A549 (cell line): ENCODE data around the gene IFI44L. TPM values are rescaled to one million over a fixed set of nuclear protein-coding genes. Genes with fewer than 3 reads are reported as not detected.

Experiments used
- ATAC-seq, 2 experiments: fragments of 200-7000 bp in 1 of 2; fragments of >200 bp in 1 of 2; cut with Nextera tagmentation in 1 of 2; cut with Tn5 transposase in 1 of 2; 3 replicates each; pipeline versions ENCODE4 v1.8.0 to v1.9.1; 2018 to 2020; ENCODE audit warnings: mild to moderate bottlenecking in 1 of 2, moderate library complexity in 1 of 2
- CTCF ChIA-PET: fragments of 300-600 bp; sonication (Branson Sonifier 250); formaldehyde crosslinking; extraction: SDS; loops from one replicate; lab custom pipeline; 2021; ENCODE audit warnings: antibody characterized with exemption, inconsistent platforms; lab: Yijun Ruan, JAX
- POLR2A ChIA-PET: fragments of 350-600 bp; formaldehyde crosslinking; extraction: SDS; loops from one replicate; lab custom pipeline; 2021; ENCODE audit warnings: antibody characterized with exemption, inconsistent platforms; lab: Yijun Ruan, JAX
- DNase-seq, 2 experiments: peaks; one replicate each; pipeline versions ENCODE4 v3.0.0 to v3.0.0-alpha.2; 2011 to 2016; ENCODE audit warnings: low read depth in 1 of 2, low spot score in 1 of 2
- FAIRE-seq: peaks from 2 replicates; lab custom pipeline; 2011; peaks lifted over from hg19 to GRCh38; lab: Jason Lieb, UNC
- H3K27ac ChIP-seq, 2 experiments: fragments of >200 bp; sonication (Bioruptor Twin); formaldehyde crosslinking; 3 replicates each; pipeline ENCODE4 v1.5.1; 2016 to 2017
- H3K4me1 ChIP-seq: fragments of >200 bp; sonication (Bioruptor Twin); formaldehyde crosslinking; 3 replicates; pipeline ENCODE4 v1.6.1; 2016
- H3K4me2 ChIP-seq: fragments of >200 bp; sonication (Bioruptor Twin); formaldehyde crosslinking; 3 replicates; pipeline ENCODE4 v1.6.1; 2016
- H3K4me3 ChIP-seq: fragments of >200 bp; sonication (Bioruptor Twin); formaldehyde crosslinking; 3 replicates; pipeline ENCODE4 v1.5.1; 2016
- H3K9me3 ChIP-seq: fragments of >200 bp; sonication (Bioruptor Twin); formaldehyde crosslinking; 3 replicates; pipeline ENCODE4 v1.6.1; 2016
- EHF ChIP-seq: fragments of 250-450 bp; sonication (Bioruptor Pico); IDR thresholded peaks from 2 replicates; pipeline ENCODE4 v1.5.0; 2020; ENCODE audit warnings: mild to moderate bottlenecking
- EHMT2 ChIP-seq: fragments of 200-600 bp; sonication (generic); IDR thresholded peaks from 2 replicates; pipeline ENCODE4 v1.6.1; 2016; ENCODE audit warnings: antibody characterized with exemption, low read depth, mild to moderate bottlenecking, moderate library complexity
- HDAC2 ChIP-seq: fragments of 200-600 bp; sonication (generic); IDR thresholded peaks from 2 replicates; pipeline ENCODE4 v1.6.1; 2016
- HEYL ChIP-seq: fragments of 250-450 bp; sonication (Bioruptor Pico); IDR thresholded peaks from 2 replicates; pipeline ENCODE4 v1.8.0; 2021; ENCODE audit warnings: mild to moderate bottlenecking, moderate library complexity
- HOXA7 ChIP-seq: fragments of 250-450 bp; sonication (Bioruptor Pico); IDR thresholded peaks from 2 replicates; pipeline ENCODE4 v1.5.0; 2020; ENCODE audit warnings: mild to moderate bottlenecking, moderate library complexity
- JUN ChIP-seq, 2 experiments: fragments of >200 bp; sonication (Bioruptor Twin); formaldehyde crosslinking; IDR thresholded peaks; 2 replicates in 1 of 2; 3 replicates in 1 of 2; pipeline ENCODE4 v1.6.1; 2016 to 2017
- JUNB ChIP-seq: fragments of >200 bp; sonication (Bioruptor Twin); formaldehyde crosslinking; IDR thresholded peaks from 2 replicates; pipeline ENCODE4 v1.6.1; 2016
- MAZ ChIP-seq: fragments of 150-350 bp; IDR thresholded peaks from 2 replicates; pipeline ENCODE4 v1.6.1; 2014; ENCODE audit warnings: antibody characterized with exemption, low read depth, low read length, borderline replicate concordance
- MYC ChIP-seq: IDR thresholded peaks from 2 replicates; pipeline ENCODE4 v1.6.1; 2012; ENCODE audit warnings: mild to moderate bottlenecking, inconsistent platforms, low read length, improper control_type of control experiment, borderline replicate concordance
- NFE2L2 ChIP-seq: fragments of 150-350 bp; conservative IDR thresholded peaks from 2 replicates; pipeline ENCODE4 v1.6.1; 2014; ENCODE audit warnings: low read length
- NPAS2 ChIP-seq: fragments of 250-450 bp; sonication (Bioruptor Pico); IDR thresholded peaks from 2 replicates; pipeline ENCODE4 v1.8.0; 2022; ENCODE audit warnings: mild to moderate bottlenecking, moderate library complexity, borderline replicate concordance
- PHF8 ChIP-seq: fragments of 200-600 bp; sonication (generic); IDR thresholded peaks from 2 replicates; pipeline ENCODE4 v1.6.1; 2016; ENCODE audit warnings: low read depth, mild to moderate bottlenecking, antibody characterized with exemption, moderate library complexity, borderline replicate concordance
- RAD21 ChIP-seq, 2 experiments: fragments of >200 bp in 1 of 2; sonication (Bioruptor Twin) in 1 of 2; formaldehyde crosslinking in 1 of 2; IDR thresholded peaks in 1 of 2; conservative IDR thresholded peaks in 1 of 2; 2 replicates in 1 of 2; 3 replicates in 1 of 2; pipeline ENCODE4 v1.6.1; 2012 to 2018; ENCODE audit warnings: inconsistent platforms in 1 of 2
- RARB ChIP-seq: fragments of 250-450 bp; sonication (Bioruptor Pico); IDR thresholded peaks from 2 replicates; pipeline ENCODE4 v1.8.0; 2021; ENCODE audit warnings: mild to moderate bottlenecking, moderate library complexity
- RCOR1 ChIP-seq: fragments of 150-350 bp; IDR thresholded peaks from 2 replicates; pipeline ENCODE4 v1.6.1; 2014; ENCODE audit warnings: antibody characterized with exemption, low read length, low read depth
- SMC3 ChIP-seq: fragments of >200 bp; sonication (Bioruptor Twin); formaldehyde crosslinking; IDR thresholded peaks from 3 replicates; pipeline ENCODE4 v1.6.1; 2018; ENCODE audit warnings: inconsistent platforms
- SREBF2 ChIP-seq: fragments of 450-650 bp; IDR thresholded peaks from 2 replicates; pipeline ENCODE4 v1.6.1; 2014; ENCODE audit warnings: mild to moderate bottlenecking, moderate library complexity
- ZC3H11A ChIP-seq: fragments of 450-650 bp; IDR thresholded peaks from 2 replicates; pipeline ENCODE4 v1.6.1; 2014; ENCODE audit warnings: antibody characterized with exemption, mild to moderate bottlenecking
- ZNF302 ChIP-seq: fragments of 250-450 bp; sonication (Bioruptor Pico); IDR thresholded peaks from 2 replicates; pipeline ENCODE4 v1.9.0; 2021; ENCODE audit warnings: inconsistent platforms, mild to moderate bottlenecking, moderate library complexity
- WGBS: methylation state at CpG from one replicate; pipeline ENCODE4 v1.1.6; 2017; ENCODE audit errors: missing lambda C conversion rate; 5-methylcytosine and 5-hydroxymethylcytosine counted together
- polyA plus RNA-seq, 4 experiments: library from polyadenylated mRNA; depleted of rRNA in 3 of 4; stranded (reverse); fragments of >200 nt; fragmentation: RNase III in 1 of 4; extraction: RNeasy Plus Mini Kit Qiagen cat#74134 plus additional on column Dnase treatment in 1 of 4; gene quantifications; 2 replicates in 3 of 4; 3 replicates in 1 of 4; pipeline ENCODE4 v1.2.3, GENCODE V29; 2011 to 2017
- TF ChIP-seq, protein P1 (sequence below): fragments of 200-600 bp; sonication (generic); IDR thresholded peaks from 2 replicates; pipeline ENCODE4 v1.6.1; 2016; ENCODE audit warnings: antibody characterized with exemption, mild to moderate bottlenecking, moderate library complexity
- TF ChIP-seq, protein P2 (sequence below): fragments of 250-450 bp; sonication (Bioruptor Pico); IDR thresholded peaks from 2 replicates; pipeline ENCODE4 v1.5.0; 2021; ENCODE audit warnings: mild to moderate bottlenecking, moderate library complexity, borderline replicate concordance
- TF ChIP-seq, protein P3 (sequence below): fragments of 250-450 bp; sonication (Bioruptor Pico); IDR thresholded peaks from 2 replicates; pipeline ENCODE4 v1.5.0; 2020; ENCODE audit warnings: low read depth, mild to moderate bottlenecking, moderate library complexity
- TF ChIP-seq, protein P4 (sequence below): fragments of >200 bp; sonication (Bioruptor Twin); formaldehyde crosslinking; IDR thresholded peaks from 2 replicates; pipeline ENCODE4 v1.6.1; 2016
- TF ChIP-seq, protein P5 (sequence below): IDR thresholded peaks from 2 replicates; pipeline ENCODE4 v1.6.1; 2012

Gene IFI44L
- polyA plus RNA-seq, 2 of the 4 experiments (the other 2 are of a cell fraction): 0.05 TPM; not detected in 1

DNA sequence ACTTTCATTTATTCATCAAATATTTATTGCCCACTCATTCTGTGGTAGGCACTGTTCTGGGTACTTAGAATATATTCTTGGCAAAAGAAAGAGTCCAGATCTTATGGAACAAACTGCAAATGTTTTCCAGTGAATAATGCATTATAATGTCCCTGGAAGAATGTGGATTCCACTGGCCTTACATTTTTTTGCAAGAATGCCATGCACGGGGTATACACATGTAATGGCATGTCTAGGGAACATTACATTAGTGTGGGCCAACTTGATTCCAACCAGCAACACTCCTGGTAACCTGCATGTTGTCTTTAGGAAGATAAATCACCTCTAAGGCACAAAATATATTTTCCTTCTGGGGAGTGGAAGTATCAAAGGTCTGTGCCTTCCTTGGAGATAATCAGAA, 33.0 kb upstream of the IFI44L start:
- WGBS: 6% methylated on average over 1 of the region's 1 CpG
- no peak for TF ChIP-seq RAD21 (conservative IDR thresholded peaks at IDR 0.05 in 1 of 2, IDR thresholded peaks at IDR 0.05 in 1 of 2)
- TF ChIP-seq, protein P1, sequence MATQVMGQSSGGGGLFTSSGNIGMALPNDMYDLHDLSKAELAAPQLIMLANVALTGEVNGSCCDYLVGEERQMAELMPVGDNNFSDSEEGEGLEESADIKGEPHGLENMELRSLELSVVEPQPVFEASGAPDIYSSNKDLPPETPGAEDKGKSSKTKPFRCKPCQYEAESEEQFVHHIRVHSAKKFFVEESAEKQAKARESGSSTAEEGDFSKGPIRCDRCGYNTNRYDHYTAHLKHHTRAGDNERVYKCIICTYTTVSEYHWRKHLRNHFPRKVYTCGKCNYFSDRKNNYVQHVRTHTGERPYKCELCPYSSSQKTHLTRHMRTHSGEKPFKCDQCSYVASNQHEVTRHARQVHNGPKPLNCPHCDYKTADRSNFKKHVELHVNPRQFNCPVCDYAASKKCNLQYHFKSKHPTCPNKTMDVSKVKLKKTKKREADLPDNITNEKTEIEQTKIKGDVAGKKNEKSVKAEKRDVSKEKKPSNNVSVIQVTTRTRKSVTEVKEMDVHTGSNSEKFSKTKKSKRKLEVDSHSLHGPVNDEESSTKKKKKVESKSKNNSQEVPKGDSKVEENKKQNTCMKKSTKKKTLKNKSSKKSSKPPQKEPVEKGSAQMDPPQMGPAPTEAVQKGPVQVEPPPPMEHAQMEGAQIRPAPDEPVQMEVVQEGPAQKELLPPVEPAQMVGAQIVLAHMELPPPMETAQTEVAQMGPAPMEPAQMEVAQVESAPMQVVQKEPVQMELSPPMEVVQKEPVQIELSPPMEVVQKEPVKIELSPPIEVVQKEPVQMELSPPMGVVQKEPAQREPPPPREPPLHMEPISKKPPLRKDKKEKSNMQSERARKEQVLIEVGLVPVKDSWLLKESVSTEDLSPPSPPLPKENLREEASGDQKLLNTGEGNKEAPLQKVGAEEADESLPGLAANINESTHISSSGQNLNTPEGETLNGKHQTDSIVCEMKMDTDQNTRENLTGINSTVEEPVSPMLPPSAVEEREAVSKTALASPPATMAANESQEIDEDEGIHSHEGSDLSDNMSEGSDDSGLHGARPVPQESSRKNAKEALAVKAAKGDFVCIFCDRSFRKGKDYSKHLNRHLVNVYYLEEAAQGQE: no peak
- no peak for TF ChIP-seq NFE2L2
- TF ChIP-seq HDAC2: no peak
- no peak for TF ChIP-seq SREBF2
- TF ChIP-seq MYC: no peak
- TF ChIP-seq JUN (IDR thresholded peaks at IDR 0.05): no peak
- TF ChIP-seq HOXA7 (CRISPR knock-in tag): no peak
- Histone ChIP-seq H3K9me3 (no peaks in the 10 kb centered on the region), H3K4me3 (no peak overlapping the region), H3K4me1 (no peaks in the 10 kb centered on the region), H3K4me2 (no peak overlapping the region), H3K27ac (no peak overlapping the region)
- ChIA-PET CTCF (no interaction called here), POLR2A (no interaction called here)
- DNase-seq: no peak
- ATAC-seq: no peak
- FAIRE-seq: no peak

DNA sequence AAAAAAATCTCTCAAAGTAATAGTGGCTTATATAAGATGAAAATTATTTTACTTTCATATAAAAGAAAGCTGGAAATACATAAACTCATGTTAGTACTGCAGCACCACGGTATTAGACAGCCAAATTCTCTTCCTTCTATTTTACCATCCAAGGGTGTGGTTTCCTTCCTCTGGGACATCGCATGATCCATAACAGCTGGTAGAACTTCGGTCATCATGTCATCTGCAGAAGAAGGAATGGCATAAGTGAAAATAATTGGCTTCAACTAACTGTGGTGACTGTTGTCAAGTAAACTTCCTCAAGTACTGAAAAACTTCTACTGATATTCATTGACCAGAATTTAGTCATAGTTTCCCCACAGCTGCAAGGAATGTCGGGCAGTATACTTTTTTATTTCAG, 28.3 kb upstream of the IFI44L start:
- H3K9me3 ChIP-seq: no peaks in the 10 kb centered on the region
- TF ChIP-seq SMC3 (no peak), EHMT2 (no peak), NPAS2 (CRISPR knock-in tag) (no peak), JUNB (no peak), MAZ (no peak), MYC (no peak), ZNF302 (CRISPR knock-in tag) (no peak), HEYL (CRISPR knock-in tag) (no peak), PHF8 (no peak), SREBF2 (no peak), EHF (no peak), RCOR1 (no peak), RARB (CRISPR knock-in tag) (no peak), ZC3H11A (no peak)
- TF ChIP-seq, protein P2, sequence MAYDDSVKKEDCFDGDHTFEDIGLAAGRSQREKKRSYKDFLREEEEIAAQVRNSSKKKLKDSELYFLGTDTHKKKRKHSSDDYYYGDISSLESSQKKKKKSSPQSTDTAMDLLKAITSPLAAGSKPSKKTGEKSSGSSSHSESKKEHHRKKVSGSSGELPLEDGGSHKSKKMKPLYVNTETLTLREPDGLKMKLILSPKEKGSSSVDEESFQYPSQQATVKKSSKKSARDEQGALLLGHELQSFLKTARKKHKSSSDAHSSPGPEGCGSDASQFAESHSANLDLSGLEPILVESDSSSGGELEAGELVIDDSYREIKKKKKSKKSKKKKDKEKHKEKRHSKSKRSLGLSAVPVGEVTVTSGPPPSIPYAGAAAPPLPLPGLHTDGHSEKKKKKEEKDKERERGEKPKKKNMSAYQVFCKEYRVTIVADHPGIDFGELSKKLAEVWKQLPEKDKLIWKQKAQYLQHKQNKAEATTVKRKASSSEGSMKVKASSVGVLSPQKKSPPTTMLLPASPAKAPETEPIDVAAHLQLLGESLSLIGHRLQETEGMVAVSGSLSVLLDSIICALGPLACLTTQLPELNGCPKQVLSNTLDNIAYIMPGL (CRISPR knock-in tag): no peak
- TF ChIP-seq, protein P3, sequence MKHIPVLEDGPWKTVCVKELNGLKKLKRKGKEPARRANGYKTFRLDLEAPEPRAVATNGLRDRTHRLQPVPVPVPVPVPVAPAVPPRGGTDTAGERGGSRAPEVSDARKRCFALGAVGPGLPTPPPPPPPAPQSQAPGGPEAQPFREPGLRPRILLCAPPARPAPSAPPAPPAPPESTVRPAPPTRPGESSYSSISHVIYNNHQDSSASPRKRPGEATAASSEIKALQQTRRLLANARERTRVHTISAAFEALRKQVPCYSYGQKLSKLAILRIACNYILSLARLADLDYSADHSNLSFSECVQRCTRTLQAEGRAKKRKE (CRISPR knock-in tag): no peak
- TF ChIP-seq, protein P4, sequence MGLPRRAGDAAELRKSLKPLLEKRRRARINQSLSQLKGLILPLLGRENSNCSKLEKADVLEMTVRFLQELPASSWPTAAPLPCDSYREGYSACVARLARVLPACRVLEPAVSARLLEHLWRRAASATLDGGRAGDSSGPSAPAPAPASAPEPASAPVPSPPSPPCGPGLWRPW: no peak
- TF ChIP-seq, protein P5, sequence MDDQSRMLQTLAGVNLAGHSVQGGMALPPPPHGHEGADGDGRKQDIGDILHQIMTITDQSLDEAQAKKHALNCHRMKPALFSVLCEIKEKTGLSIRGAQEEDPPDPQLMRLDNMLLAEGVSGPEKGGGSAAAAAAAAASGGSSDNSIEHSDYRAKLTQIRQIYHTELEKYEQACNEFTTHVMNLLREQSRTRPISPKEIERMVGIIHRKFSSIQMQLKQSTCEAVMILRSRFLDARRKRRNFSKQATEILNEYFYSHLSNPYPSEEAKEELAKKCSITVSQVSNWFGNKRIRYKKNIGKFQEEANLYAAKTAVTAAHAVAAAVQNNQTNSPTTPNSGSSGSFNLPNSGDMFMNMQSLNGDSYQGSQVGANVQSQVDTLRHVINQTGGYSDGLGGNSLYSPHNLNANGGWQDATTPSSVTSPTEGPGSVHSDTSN: no peak
- ChIA-PET CTCF (interaction anchor here (1.2 to 1.7 kb wide), 2 partner anchors 15 to 25 kb away, joined by 3 to 6 read pairs; no protein-coding TSS in a partner anchor), POLR2A (no interaction called here)
- H3K4me1 ChIP-seq: no peaks in the 10 kb centered on the region
- no peak for ATAC-seq
- no peak overlapping the region for H3K27ac ChIP-seq
- H3K4me3 ChIP-seq: no peak overlapping the region
- FAIRE-seq: no peak
- no peak overlapping the region for H3K4me2 ChIP-seq
- DNase-seq: no peak
- 1% methylated on average over 4 of the region's 4 CpGs for WGBS
